Cardiac septum (tissue), 1 donor: ENCODE results near the gene DDA1. TPM values are rescaled to one million over a fixed set of nuclear protein-coding genes. Genes with fewer than 3 reads are reported as not detected.

Source experiments
- DNase-seq: peaks from one replicate; pipeline ENCODE4 v3.0.0-alpha.2; 2020; ENCODE audit warnings: low spot score
- intact Hi-C: fragments of 100-400 bp; cut with DNase I; formaldehyde crosslinking; loops from one replicate; pipeline ENCODE4 v1.14.0; 2022
- total RNA-seq: library from RNA; stranded (reverse); fragmentation: NEBNext Ultra II Directional; extraction: Animal tissue kit (Norgen Biotek cat#: 25700); gene quantifications from one replicate; pipeline ENCODE4 v1.2.1, GENCODE V29; 2021
- donor health status: DM: no; HTN: no; CAD: no.

DDA1 gene
- total RNA-seq, 1 donor from 2014 or later: 38.8 TPM

GRCh38 chr19:17325881-17326594 lies 16.7 kb downstream of the DDA1 start:
- no peak for DNase-seq
- intact Hi-C loops: no loop called here

DNA sequence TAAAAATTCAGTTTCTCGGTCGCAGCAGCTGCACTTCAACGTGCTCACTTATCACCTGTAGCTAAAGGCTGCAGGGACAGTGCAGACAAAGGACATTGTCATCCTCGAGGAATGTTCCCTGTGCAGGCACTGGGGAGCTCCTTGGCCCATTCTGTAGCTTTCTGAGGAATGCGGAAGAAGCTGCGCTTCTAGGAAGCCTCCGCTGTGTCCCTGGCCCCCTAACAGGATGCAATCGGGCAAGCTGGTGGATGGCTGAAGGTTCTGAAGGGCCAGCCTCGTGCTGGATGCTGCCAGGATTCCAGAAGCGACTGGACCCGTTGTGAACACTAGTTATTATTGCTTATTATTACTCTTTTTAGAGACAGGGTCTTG lies 17.2 kb downstream of the DDA1 start:
- no peak for DNase-seq
- intact Hi-C loops: no loop called here

- intact Hi-C loops: no loop called here
- no peak for DNase-seq
These were observed 17.8 kb downstream of the DDA1 start for GRCh38 chr19:17327068-17327653.

GRCh38 chr19:17327654-17328516 lies 18.5 kb downstream of the DDA1 start:
- intact Hi-C loops: no loop called here
- no peak for DNase-seq

GRCh38 chr19:17328517-17329365 lies 19.4 kb downstream of the DDA1 start:
- DNase-seq: no peak
- intact Hi-C loops: no loop called here

- no peak for DNase-seq
- intact Hi-C loops: no loop called here
These were observed 20.3 kb downstream of the DDA1 start for GRCh38 chr19:17329366-17330261.

DNA sequence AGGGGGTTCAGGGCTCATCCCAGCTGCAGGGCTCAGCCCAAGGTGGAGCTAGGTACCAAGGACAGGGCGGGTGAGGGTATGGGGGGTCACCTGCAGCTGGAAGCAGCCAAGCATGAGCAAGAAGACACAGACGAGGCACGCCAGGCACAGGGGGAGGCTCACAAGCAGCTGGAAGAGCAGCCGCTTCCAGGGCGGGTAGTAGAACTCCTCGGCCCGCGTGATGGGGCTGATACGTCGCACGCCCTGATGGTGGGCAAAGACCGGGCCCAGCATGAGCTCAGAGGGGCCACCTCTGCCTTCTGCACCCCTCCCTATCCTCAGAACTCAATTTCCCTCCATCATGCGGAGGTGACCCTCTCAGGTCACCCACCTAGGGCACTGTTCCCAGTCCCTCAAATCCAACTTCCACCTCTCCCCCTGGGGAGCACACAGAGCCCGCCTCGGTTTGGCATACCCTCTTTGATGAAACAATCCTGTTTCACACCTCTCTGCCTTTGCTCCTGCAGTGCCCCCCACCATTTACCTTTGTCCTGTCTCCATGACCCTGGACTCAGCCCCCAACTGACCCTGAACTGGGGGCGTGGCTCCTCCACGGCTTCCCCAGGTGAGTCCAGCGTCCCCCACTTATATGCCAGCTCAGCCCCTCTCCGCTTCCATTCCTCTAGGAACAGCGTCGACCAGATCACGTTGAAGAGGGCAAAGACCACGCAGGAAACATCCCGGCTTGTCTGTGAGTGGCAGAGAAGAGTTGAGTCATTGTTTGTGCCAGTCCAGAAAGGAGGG lies 21.1 kb downstream of the DDA1 start:
- DNase-seq: no peak
- intact Hi-C loops: no loop called here

DNA sequence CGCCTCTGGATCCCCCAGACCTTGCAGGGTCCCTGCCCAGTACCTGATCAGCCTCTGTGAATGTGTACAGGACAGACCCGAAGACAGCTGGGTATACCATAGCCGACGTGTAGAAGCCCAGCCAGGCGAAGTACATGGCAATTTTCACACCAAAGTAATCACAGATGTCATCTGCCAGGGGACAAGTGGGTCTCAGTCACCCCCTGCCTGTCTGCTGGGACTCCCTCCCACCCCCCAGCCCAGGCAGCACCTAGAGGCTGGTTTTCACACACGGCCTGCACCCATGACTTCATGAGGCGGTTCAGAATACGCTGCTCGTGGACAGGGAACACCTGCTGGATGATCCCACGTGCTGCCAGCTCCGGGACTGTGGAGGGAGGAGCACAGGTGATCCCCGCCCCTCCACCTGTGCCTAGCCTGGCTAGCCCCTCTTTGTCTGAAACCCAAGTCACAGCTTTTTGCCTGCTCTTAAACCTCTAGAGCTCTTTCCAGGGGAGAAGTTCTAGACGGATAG lies 21.7 kb downstream of the DDA1 start:
- DNase-seq: no peak
- intact Hi-C loops: no loop called here

DNA sequence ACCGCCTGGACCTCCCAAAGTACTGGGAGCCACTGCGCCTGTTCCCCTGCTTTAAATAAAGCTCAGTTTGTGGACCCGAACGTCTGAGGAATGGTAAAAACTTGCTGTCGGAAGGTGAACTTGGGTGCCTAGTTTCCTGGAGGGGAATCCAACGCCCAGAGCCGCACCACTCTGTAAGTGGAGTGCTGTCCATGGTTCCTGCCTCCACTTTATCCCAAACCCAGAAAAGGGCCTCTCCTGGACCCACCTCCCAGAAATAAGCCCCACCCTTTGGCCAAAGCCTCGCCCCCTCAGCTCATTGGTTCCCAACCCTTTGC lies 23.0 kb downstream of the DDA1 start:
- intact Hi-C loops: no loop called here
- no peak for DNase-seq

GRCh38 chr19:17332677-17333581 lies 23.6 kb downstream of the DDA1 start:
- no peak for DNase-seq
- intact Hi-C loops: no loop called here

GRCh38 chr19:17333611-17334413 lies 24.4 kb downstream of the DDA1 start:
- intact Hi-C loops: no loop called here
- DNase-seq: no peak

GRCh38 chr19:17334414-17335409 lies 25.3 kb downstream of the DDA1 start, which contains the start of gene ANO8:
ANO8 (minus strand) TSS chr19:17334855; CDS start chr19:17334670, 185 bp downstream.
- intact Hi-C loops: loop anchor here (5.0 kb wide), 1 partner anchor 32 kb away; the partner anchor contains the start of gene ABHD8
- peak; percentile 97 for DNase-seq

DNA sequence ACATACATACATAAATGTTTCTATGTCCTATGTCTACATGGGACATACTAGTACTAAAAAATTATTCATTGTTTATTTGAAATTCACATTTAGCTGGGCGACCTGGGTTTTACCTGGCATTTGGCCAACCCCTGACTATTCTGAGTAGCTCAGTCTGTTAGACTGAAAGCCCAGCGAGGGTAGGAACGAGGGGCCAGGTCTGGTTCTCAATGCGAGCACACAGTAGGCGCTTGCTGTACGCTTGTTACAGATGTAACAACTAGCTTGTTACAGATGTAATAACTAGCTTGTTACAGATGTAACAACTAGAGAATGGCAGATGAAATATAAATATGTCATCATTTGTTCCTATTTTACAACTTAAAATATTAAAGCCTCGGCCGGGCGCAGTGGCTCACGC lies 26.2 kb downstream of the DDA1 start:
- intact Hi-C loops: loop anchor here (5.0 kb wide), 1 partner anchor 33 kb away; the partner anchor contains the start of gene ABHD8

GRCh38 chr19:17336872-17337674 lies 27.7 kb downstream of the DDA1 start, which contains the start of gene GTPBP3:
GTPBP3 (plus strand) TSS chr19:17337553; CDS start chr19:17337612, 59 bp downstream.
- DNase-seq: peak; percentile 97
- intact Hi-C loops: loop anchor here (5.0 kb wide), 1 partner anchor 35 kb away; the partner anchor contains the start of gene ABHD8

More for the DNA sequence above, 26.2 kb downstream of the DDA1 start:
- no peak for DNase-seq
